HepG2 (cell line): ENCODE data around the gene MACROD2. TPM values are rescaled to one million over a fixed set of nuclear protein-coding genes. Genes with fewer than 3 reads are reported as not detected.

ENCODE experiments used
- ARHGAP35 ChIP-seq: sonication (generic); formaldehyde crosslinking; IDR thresholded peaks from 2 replicates; pipeline ENCODE4 v1.9.0; 2022; ENCODE audit warnings: mild to moderate bottlenecking, inconsistent platforms, moderate library complexity, missing genetic modification reagents, borderline replicate concordance
- ATF4 ChIP-seq, 2 experiments: fragments of 450-650 bp in 1 of 2; sonication (generic) in 1 of 2; formaldehyde crosslinking; IDR thresholded peaks; 2 replicates each; pipeline versions ENCODE4 v1.5.0 to v1.8.0; 2020 to 2022; ENCODE audit warnings: mild to moderate bottlenecking in 1 of 2, missing genetic modification reagents in 1 of 2
- CC2D1A ChIP-seq: sonication (generic); formaldehyde crosslinking; IDR thresholded peaks from 2 replicates; pipeline ENCODE4 v1.8.1; 2023; ENCODE audit warnings: mild to moderate bottlenecking, missing genetic modification reagents
- E2F1 ChIP-seq: sonication (generic); formaldehyde crosslinking; IDR thresholded peaks from 2 replicates; pipeline ENCODE4 v1.5.0; 2020; ENCODE audit warnings: missing genetic modification reagents
- HCFC1 ChIP-seq: fragments of 150-350 bp; IDR thresholded peaks from 2 replicates; pipeline ENCODE4 v1.6.1; 2014; ENCODE audit warnings: low read depth, low read length
- HOXA3 ChIP-seq: sonication (generic); formaldehyde crosslinking; IDR thresholded peaks from 2 replicates; pipeline ENCODE4 v1.5.0; 2020; ENCODE audit warnings: missing genetic modification reagents
- NR3C1 ChIP-seq: sonication (generic); formaldehyde crosslinking; IDR thresholded peaks from 2 replicates; pipeline ENCODE4 v1.4.0; 2020; ENCODE audit warnings: missing genetic modification reagents
- POLR2G ChIP-seq: fragments of 200-400 bp; formaldehyde crosslinking; IDR thresholded peaks from 2 replicates; pipeline ENCODE4 v1.6.1; 2018; ENCODE audit warnings: mild to moderate bottlenecking, low read depth, low read length, moderate library complexity
- PRDM15 ChIP-seq: sonication (generic); formaldehyde crosslinking; IDR thresholded peaks from 2 replicates; pipeline ENCODE4 v1.4.0; 2020; ENCODE audit warnings: missing genetic modification reagents
- RFX3 ChIP-seq: IDR thresholded peaks from 2 replicates; pipeline ENCODE4 v1.6.1; 2016; ENCODE audit warnings: missing biosample characterization, missing genetic modification reagents
- RORA ChIP-seq: sonication (generic); formaldehyde crosslinking; IDR thresholded peaks from 2 replicates; pipeline ENCODE4 v1.5.0; 2020; ENCODE audit warnings: mild to moderate bottlenecking, missing genetic modification reagents, moderate library complexity
- SIX1 ChIP-seq: sonication (generic); formaldehyde crosslinking; IDR thresholded peaks from 2 replicates; pipeline ENCODE4 v1.4.0; 2020; ENCODE audit warnings: missing genetic modification reagents, borderline replicate concordance
- SMARCE1 ChIP-seq: fragments of 450-650 bp; IDR thresholded peaks from 2 replicates; pipeline ENCODE4 v1.6.1; 2017; ENCODE audit warnings: borderline replicate concordance
- SNAI1 ChIP-seq: sonication (generic); formaldehyde crosslinking; IDR thresholded peaks from 2 replicates; pipeline ENCODE4 v1.5.0; 2020; ENCODE audit warnings: mild to moderate bottlenecking, missing genetic modification reagents, borderline replicate concordance
- SRSF1 ChIP-seq: fragments of 200-400 bp; formaldehyde crosslinking; optimal IDR thresholded peaks from 2 replicates; pipeline ENCODE3; 2017; ENCODE audit warnings: mild to moderate bottlenecking, low read depth, low read length, moderate library complexity
- TEAD2 ChIP-seq: sonication (generic); formaldehyde crosslinking; IDR thresholded peaks from 2 replicates; pipeline ENCODE4 v1.9.0; 2021; ENCODE audit warnings: missing genetic modification reagents
- TFE3 ChIP-seq: IDR thresholded peaks from 2 replicates; pipeline ENCODE4 v1.6.1; 2016
- ZFP62 ChIP-seq: sonication (generic); formaldehyde crosslinking; IDR thresholded peaks from 2 replicates; pipeline ENCODE4 v1.4.0; 2020; ENCODE audit warnings: missing genetic modification reagents
- ZNF382 ChIP-seq: sonication (generic); formaldehyde crosslinking; IDR thresholded peaks from 2 replicates; pipeline ENCODE4 v1.5.0; 2020; ENCODE audit warnings: missing genetic modification reagents, mild to moderate bottlenecking, borderline replicate concordance
- ZNF383 ChIP-seq: sonication (generic); formaldehyde crosslinking; IDR thresholded peaks from 2 replicates; pipeline ENCODE4 v1.4.0; 2020; ENCODE audit warnings: missing genetic modification reagents, mild to moderate bottlenecking, borderline replicate concordance
- ZNF629 ChIP-seq: sonication (generic); formaldehyde crosslinking; conservative IDR thresholded peaks from 2 replicates; pipeline ENCODE4 v1.5.0; 2020; ENCODE audit warnings: missing genetic modification reagents
- ZNF737 ChIP-seq: sonication (generic); formaldehyde crosslinking; IDR thresholded peaks from 2 replicates; pipeline ENCODE4 v1.5.0; 2020; ENCODE audit warnings: missing genetic modification reagents, mild to moderate bottlenecking, borderline replicate concordance
- polyA plus RNA-seq, 8 experiments: library from polyadenylated mRNA; depleted of rRNA in 3 of 8; stranded (reverse) in 7 of 8; unstranded in 1 of 8; fragments of >200 nt; fragmentation: Illumina TruSeq in 4 of 8; extraction: Trizol in 4 of 8; gene quantifications; 2 replicates each; pipeline versions ENCODE4 v1.2.1 to v1.2.3, GENCODE V29; 2011 to 2016; ENCODE audit warnings: low read depth in 4 of 8, missing spikeins in 1 of 8, mixed read lengths in 1 of 8; ENCODE audit not compliant: insufficient read depth in 1 of 8
- total RNA-seq, 5 experiments: library from RNA; depleted of rRNA; stranded (reverse); fragments of >200 nt; fragmentation: Illumina TruSeq; extraction: Trizol; gene quantifications; 2 replicates each; pipeline ENCODE4 v1.2.3, GENCODE V29; 2016; ENCODE audit warnings: low read depth in 1 of 5

MACROD2 gene
- total and polyA plus RNA-seq, 2 of the 13 experiments (the other 11 are each of a cell fraction or from before 2014, with no cell fraction given) = 0.13 to 0.51 TPM

GRCh38 chr20:14337400-14338171 is 342.3 kb downstream of the MACROD2 start, which contains the start of gene FLRT3 (continued):
- TF ChIP-seq CC2D1A (no peak), RORA (CRISPR knock-in tag) (no peak), E2F1 (no peak), RFX3 (no peak), ZNF383 (CRISPR knock-in tag) (no peak), POLR2G (no peak), HCFC1 (no peak), NR3C1 (no peak), PRDM15 (CRISPR knock-in tag) (no peak), ZFP62 (no peak), TFE3 (CRISPR knock-in tag) (no peak), ZNF629 (no peak), ARHGAP35 (CRISPR knock-in tag) (0 out of 2 replicates have a peak, but pooled peaks have one; percentile 57), SNAI1 (CRISPR knock-in tag) (no peak), HOXA3 (peak; percentile 34; the same call in 1 of the 2 replicates), SMARCE1 (no peak), ZNF737 (CRISPR knock-in tag) (no peak), ATF4 (CRISPR knock-in tag; IDR thresholded peaks at IDR 0.05) (peak in 1 of 2 experiments; percentile 77; a peak in 2 of 4 replicates), TEAD2 (CRISPR knock-in tag) (no peak), SIX1 (CRISPR knock-in tag) (no peak), SRSF1 (no peak), ZNF382 (CRISPR knock-in tag) (no peak)
